GM10847 (cell line): ENCODE measurements around the gene SMCP.

Source experiments
- POLR2A ChIP-seq: IDR thresholded peaks from 2 replicates; pipeline ENCODE4 v1.6.1; 2011; ENCODE audit not compliant: insufficient read length; ENCODE audit errors: extremely low read depth

Gene SMCP

GRCh38 chr1:152912900-152913299, 34.8 kb downstream of the SMCP start:
- no peak for TF ChIP-seq POLR2A

GRCh38 chr1:152917794-152918193, 39.7 kb downstream of the SMCP start:
- no peak for TF ChIP-seq POLR2A

DNA sequence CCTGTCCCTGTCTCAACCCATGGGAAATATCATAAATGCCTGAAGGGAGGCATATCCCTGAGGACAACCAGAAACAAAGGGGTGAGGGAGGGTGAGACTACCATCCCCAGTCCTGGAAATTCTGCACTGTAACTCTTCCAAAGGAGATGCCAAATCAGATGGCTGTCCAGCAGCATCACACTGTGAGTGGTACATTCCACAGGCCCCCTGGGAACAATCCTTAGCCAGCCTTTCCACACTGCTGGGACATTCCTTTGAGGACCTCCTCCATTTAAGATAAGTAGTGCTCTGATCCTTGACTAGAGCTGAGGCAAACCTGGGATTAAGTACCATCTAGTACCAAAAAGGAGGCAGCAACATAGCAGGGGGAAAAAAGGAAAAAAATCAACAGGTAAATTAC, 40.9 kb downstream of the SMCP start:
- no peak for TF ChIP-seq POLR2A

- TF ChIP-seq POLR2A = no peak
Measured at GRCh38 chr1:152924191-152924590, 46.1 kb downstream of the SMCP start.

DNA sequence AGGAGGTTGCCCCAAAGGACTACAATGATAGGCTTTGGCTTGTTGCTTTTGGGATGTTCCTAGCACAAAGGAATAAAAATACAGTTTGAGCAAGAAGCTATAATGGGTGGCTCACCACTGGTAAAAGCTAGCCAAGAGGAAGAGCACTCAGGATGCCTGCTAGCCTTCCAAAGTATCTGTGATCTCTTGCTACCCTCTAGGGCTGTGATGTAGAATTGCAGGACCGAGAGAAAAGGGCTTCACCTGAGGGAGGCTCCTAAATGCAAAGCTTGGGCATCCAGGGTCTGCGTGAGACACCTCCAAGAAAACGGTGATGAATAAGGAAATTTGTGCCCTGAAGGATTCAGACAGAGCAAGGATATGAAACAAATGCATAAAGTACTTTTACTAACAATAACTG, 48.0 kb downstream of the SMCP start:
- TF ChIP-seq POLR2A = no peak

- no peak for TF ChIP-seq POLR2A
Measured at GRCh38 chr1:152928671-152929070, 50.5 kb downstream of the SMCP start.

DNA sequence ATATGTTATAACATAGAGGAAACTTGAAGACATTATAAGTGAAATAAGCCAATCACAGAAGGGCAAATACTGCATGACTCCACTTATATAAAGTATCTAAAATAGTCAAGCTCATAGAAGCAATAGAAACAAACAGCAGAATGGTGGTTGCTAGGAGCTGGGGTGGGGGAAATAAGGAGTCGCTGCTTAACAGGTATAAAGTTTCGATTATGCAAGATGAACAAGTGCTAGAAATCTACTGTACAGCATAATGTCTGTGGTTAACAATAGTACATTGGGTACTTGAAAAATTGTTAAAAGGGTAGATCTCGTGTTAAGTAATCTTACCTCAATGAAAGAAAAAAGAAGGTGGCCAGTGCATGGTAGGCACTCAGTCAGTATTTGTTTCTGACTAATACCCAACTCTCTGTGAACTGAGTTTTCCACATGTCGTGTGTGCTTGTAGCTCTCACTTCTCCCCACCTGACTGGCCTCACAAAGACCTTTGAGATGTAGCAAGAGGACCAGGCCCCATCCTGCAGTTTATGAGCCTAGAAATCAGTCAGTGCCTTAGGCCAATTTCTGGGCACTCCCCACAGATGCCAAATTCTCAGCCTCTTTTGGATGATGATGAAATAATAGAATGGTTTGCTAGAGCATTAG, 54.2 kb downstream of the SMCP start:
- no peak for TF ChIP-seq POLR2A

- no peak for TF ChIP-seq POLR2A
Measured at GRCh38 chr1:152933196-152933595, 55.1 kb downstream of the SMCP start.
